HEK293 (cell line): Measurements from ENCODE around the gene CPLX3.

Experiments
- CTCF ChIA-PET: fragments of 350-600 bp; formaldehyde crosslinking; extraction: SDS; loops from one replicate; lab custom pipeline; 2021; ENCODE audit warnings: antibody characterized with exemption; lab: Yijun Ruan, JAX
- POLR2A ChIA-PET: fragments of 300-600 bp; formaldehyde crosslinking; extraction: SDS; loops from one replicate; lab custom pipeline; 2020; ENCODE audit warnings: antibody characterized with exemption, inconsistent platforms; lab: Yijun Ruan, JAX
- H3K27ac ChIP-seq: fragments of 200-500 bp; sonication (Bioruptor generic); 2 replicates; pipeline ENCODE4 v1.5.1; 2014; ENCODE audit warnings: low read depth, low read length, control low read depth, inconsistent platforms; ENCODE audit errors: extremely low read depth
- H3K36me3 ChIP-seq, 2 experiments: fragments of 200-500 bp in 1 of 2; sonication (Bioruptor generic) in 1 of 2; 1 replicate in 1 of 2; 2 replicates in 1 of 2; pipeline ENCODE4 v1.5.1; 2014 to 2017; ENCODE audit warnings: inconsistent platforms in 2 of 2, low read length in 2 of 2; ENCODE audit not compliant: control insufficient read depth in 2 of 2, insufficient read depth in 1 of 2
- H3K4me1 ChIP-seq: fragments of 200-500 bp; sonication (Bioruptor generic); 2 replicates; pipeline ENCODE4 v1.5.1; 2014; ENCODE audit warnings: mild to moderate bottlenecking, low read length, inconsistent platforms; ENCODE audit not compliant: control insufficient read depth, insufficient read depth
- H3K4me3 ChIP-seq: 2 replicates; pipeline ENCODE4 v1.5.1; 2011; ENCODE audit warnings: low read depth, mild to moderate bottlenecking, control low read depth, low read length, moderate library complexity
- H3K9me3 ChIP-seq: fragments of 200-500 bp; sonication (Bioruptor generic); 2 replicates; pipeline ENCODE4 v1.5.1; 2014; ENCODE audit warnings: low read depth, low read length, inconsistent platforms; ENCODE audit not compliant: control insufficient read depth, insufficient read depth
- FEZF1 ChIP-seq: fragments of 450-650 bp; formaldehyde crosslinking; IDR thresholded peaks from 2 replicates; pipeline ENCODE4 v1.5.1; 2016; ENCODE audit warnings: missing biosample characterization, missing genetic modification characterization
- GLI4 ChIP-seq: fragments of 450-650 bp; formaldehyde crosslinking; IDR thresholded peaks from 2 replicates; pipeline ENCODE4 v1.5.1; 2016; ENCODE audit warnings: missing biosample characterization, missing genetic modification characterization
- HOXD13 ChIP-seq: sonication (generic); formaldehyde crosslinking; IDR thresholded peaks from 2 replicates; pipeline ENCODE4 v1.8.0; 2022; ENCODE audit warnings: missing genetic modification reagents, borderline replicate concordance
- INSM2 ChIP-seq: fragments of 450-650 bp; formaldehyde crosslinking; IDR thresholded peaks from 2 replicates; pipeline ENCODE4 v1.5.1; 2016; ENCODE audit warnings: missing biosample characterization, missing genetic modification characterization
- MYNN ChIP-seq: fragments of 450-650 bp; formaldehyde crosslinking; IDR thresholded peaks from 2 replicates; pipeline ENCODE4 v1.5.1; 2016; ENCODE audit warnings: missing biosample characterization, missing genetic modification characterization, borderline replicate concordance
- PRDM1 ChIP-seq: fragments of 450-650 bp; formaldehyde crosslinking; IDR thresholded peaks from 2 replicates; pipeline ENCODE4; 2016; ENCODE audit warnings: missing biosample characterization, missing genetic modification characterization
- SP7 ChIP-seq: fragments of 450-650 bp; formaldehyde crosslinking; IDR thresholded peaks from 2 replicates; pipeline ENCODE4 v1.5.1; 2016; ENCODE audit warnings: missing biosample characterization, missing genetic modification characterization
- YY1 ChIP-seq: fragments of 450-650 bp; formaldehyde crosslinking; IDR thresholded peaks from 2 replicates; pipeline ENCODE4 v1.5.1; 2018; ENCODE audit warnings: missing biosample characterization, missing genetic modification characterization
- ZBTB1 ChIP-seq: fragments of 450-650 bp; formaldehyde crosslinking; IDR thresholded peaks from 2 replicates; pipeline ENCODE4 v1.5.1; 2016; ENCODE audit warnings: missing biosample characterization, missing genetic modification characterization
- ZBTB17 ChIP-seq: fragments of 450-650 bp; formaldehyde crosslinking; IDR thresholded peaks from 2 replicates; pipeline ENCODE4 v1.5.1; 2016; ENCODE audit warnings: missing biosample characterization, missing genetic modification characterization
- ZFP41 ChIP-seq: fragments of 450-650 bp; formaldehyde crosslinking; IDR thresholded peaks from 2 replicates; pipeline ENCODE4 v1.5.1; 2016; ENCODE audit warnings: missing biosample characterization, missing genetic modification characterization, borderline replicate concordance
- ZNF138 ChIP-seq: fragments of 450-650 bp; formaldehyde crosslinking; IDR thresholded peaks from 2 replicates; pipeline ENCODE4 v1.5.1; 2016; ENCODE audit warnings: missing biosample characterization, missing genetic modification characterization, borderline replicate concordance
- ZNF324 ChIP-seq: fragments of 450-650 bp; formaldehyde crosslinking; IDR thresholded peaks from 2 replicates; pipeline ENCODE4 v1.5.1; 2016; ENCODE audit warnings: missing biosample characterization, missing genetic modification characterization
- ZNF404 ChIP-seq: fragments of 450-650 bp; formaldehyde crosslinking; IDR thresholded peaks from 2 replicates; pipeline ENCODE4 v1.5.1; 2017; ENCODE audit warnings: missing biosample characterization, missing genetic modification characterization
- ZNF549 ChIP-seq: fragments of 450-650 bp; IDR thresholded peaks from 2 replicates; pipeline ENCODE4 v1.5.1; 2018; ENCODE audit warnings: missing biosample characterization, missing genetic modification characterization, mild to moderate bottlenecking, inconsistent platforms, moderate library complexity
- ZNF600 ChIP-seq: fragments of 450-650 bp; formaldehyde crosslinking; IDR thresholded peaks from 2 replicates; pipeline ENCODE4 v1.5.1; 2016; ENCODE audit warnings: missing biosample characterization, missing genetic modification characterization
- ZNF624 ChIP-seq: fragments of 450-650 bp; formaldehyde crosslinking; IDR thresholded peaks from 2 replicates; pipeline ENCODE4 v1.5.1; 2017; ENCODE audit warnings: missing biosample characterization, missing genetic modification characterization
- ZNF660 ChIP-seq: fragments of 450-650 bp; IDR thresholded peaks from 2 replicates; pipeline ENCODE4 v1.5.1; 2018; ENCODE audit warnings: missing biosample characterization, mild to moderate bottlenecking, missing genetic modification characterization
- ZNF830 ChIP-seq: fragments of 450-650 bp; IDR thresholded peaks from 2 replicates; pipeline ENCODE4 v1.5.0; 2018; ENCODE audit warnings: missing biosample characterization, missing genetic modification characterization, low read depth, mild to moderate bottlenecking, moderate library complexity
- TF ChIP-seq, protein P1 (sequence below): fragments of 450-650 bp; formaldehyde crosslinking; IDR thresholded peaks from 2 replicates; pipeline ENCODE4 v1.5.1; 2016; ENCODE audit warnings: missing biosample characterization, missing genetic modification characterization
- TF ChIP-seq, protein P2 (sequence below): fragments of 450-650 bp; formaldehyde crosslinking; IDR thresholded peaks from 2 replicates; pipeline ENCODE4 v1.5.1; 2016; ENCODE audit warnings: missing biosample characterization, missing genetic modification characterization

The CPLX3 gene

DNA sequence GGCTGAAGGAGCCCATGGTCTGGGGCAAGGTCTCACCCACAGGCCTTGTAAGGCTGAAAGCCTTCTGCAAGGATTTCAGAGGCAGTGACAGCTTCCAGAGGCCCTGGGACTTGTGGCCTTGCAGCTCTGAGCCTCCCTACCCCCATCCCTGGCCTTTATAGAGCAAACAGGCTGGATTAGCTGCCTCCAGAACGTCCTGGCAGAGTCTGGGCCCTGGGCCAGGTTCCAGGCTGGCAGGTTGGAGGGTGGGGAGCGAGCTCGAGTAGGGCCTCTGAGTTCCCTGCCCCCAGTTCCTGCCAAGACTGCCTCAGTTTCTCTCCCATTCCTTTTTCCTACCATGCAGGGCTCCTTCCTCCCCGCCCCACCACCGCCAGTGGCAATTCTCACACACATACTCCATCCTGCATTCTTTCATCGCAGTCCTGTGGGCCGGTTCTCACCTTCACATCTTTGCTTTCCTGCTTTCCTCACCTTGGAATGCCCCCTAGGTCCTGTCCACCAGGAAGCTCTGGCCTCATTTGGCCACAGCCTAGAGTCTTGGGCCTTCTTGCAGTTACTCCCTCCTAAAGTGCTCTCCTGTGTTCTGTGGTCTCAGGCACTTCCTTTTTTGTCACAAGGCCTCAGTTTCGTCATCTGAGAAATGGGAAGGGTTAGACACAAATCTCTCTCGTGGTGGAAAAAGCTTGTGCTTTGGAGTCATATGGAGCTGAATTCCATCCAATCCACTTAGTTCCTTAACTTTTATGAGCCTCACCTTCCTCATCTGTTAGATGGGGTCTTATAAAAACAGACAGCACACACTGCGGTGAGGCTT is 11.1 kb upstream of the CPLX3 start:
- Histone ChIP-seq H3K36me3 (no peaks in the 10 kb centered on the region), H3K4me3 (no peak overlapping the region), H3K4me1 (no peaks in the 10 kb centered on the region), H3K9me3 (no peaks in the 10 kb centered on the region), H3K27ac (no peak overlapping the region)
- POLR2A ChIA-PET = no interaction called here
- CTCF ChIA-PET = interaction anchor here (0.7 to 1.9 kb wide), 5 partner anchors 12 to 180 kb away, joined by 3 to 8 read pairs (median 4); no protein-coding TSS in a partner anchor
- TF ChIP-seq ZNF600 (tag by site-specific recombination) (peak; percentile 83), GLI4 (tag by site-specific recombination) (0 out of 2 replicates have a peak, but pooled peaks have one; percentile 32), ZNF549 (tag by site-specific recombination) (no peak), ZNF660 (tag by site-specific recombination) (no peak), PRDM1 (tag by site-specific recombination) (no peak), ZBTB17 (tag by site-specific recombination) (peak; percentile 94), ZNF138 (tag by site-specific recombination) (no peak), ZNF404 (no peak), ZBTB1 (tag by site-specific recombination) (no peak), ZNF324 (tag by site-specific recombination) (no peak), FEZF1 (no peak), ZNF830 (tag by site-specific recombination) (no peak), ZFP41 (tag by site-specific recombination) (no peak), INSM2 (tag by site-specific recombination) (no peak), SP7 (tag by site-specific recombination) (no peak), YY1 (tag by site-specific recombination) (no peak), ZNF624 (tag by site-specific recombination) (no peak), HOXD13 (no peak), MYNN (tag by site-specific recombination) (no peak; the same call in 1 of the 2 replicates)
- TF ChIP-seq, protein P1, sequence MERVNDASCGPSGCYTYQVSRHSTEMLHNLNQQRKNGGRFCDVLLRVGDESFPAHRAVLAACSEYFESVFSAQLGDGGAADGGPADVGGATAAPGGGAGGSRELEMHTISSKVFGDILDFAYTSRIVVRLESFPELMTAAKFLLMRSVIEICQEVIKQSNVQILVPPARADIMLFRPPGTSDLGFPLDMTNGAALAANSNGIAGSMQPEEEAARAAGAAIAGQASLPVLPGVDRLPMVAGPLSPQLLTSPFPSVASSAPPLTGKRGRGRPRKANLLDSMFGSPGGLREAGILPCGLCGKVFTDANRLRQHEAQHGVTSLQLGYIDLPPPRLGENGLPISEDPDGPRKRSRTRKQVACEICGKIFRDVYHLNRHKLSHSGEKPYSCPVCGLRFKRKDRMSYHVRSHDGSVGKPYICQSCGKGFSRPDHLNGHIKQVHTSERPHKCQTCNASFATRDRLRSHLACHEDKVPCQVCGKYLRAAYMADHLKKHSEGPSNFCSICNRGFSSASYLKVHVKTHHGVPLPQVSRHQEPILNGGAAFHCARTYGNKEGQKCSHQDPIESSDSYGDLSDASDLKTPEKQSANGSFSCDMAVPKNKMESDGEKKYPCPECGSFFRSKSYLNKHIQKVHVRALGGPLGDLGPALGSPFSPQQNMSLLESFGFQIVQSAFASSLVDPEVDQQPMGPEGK (tag by site-specific recombination) = 0 out of 2 replicates have a peak, but pooled peaks have one; percentile 22
- TF ChIP-seq, protein P2, sequence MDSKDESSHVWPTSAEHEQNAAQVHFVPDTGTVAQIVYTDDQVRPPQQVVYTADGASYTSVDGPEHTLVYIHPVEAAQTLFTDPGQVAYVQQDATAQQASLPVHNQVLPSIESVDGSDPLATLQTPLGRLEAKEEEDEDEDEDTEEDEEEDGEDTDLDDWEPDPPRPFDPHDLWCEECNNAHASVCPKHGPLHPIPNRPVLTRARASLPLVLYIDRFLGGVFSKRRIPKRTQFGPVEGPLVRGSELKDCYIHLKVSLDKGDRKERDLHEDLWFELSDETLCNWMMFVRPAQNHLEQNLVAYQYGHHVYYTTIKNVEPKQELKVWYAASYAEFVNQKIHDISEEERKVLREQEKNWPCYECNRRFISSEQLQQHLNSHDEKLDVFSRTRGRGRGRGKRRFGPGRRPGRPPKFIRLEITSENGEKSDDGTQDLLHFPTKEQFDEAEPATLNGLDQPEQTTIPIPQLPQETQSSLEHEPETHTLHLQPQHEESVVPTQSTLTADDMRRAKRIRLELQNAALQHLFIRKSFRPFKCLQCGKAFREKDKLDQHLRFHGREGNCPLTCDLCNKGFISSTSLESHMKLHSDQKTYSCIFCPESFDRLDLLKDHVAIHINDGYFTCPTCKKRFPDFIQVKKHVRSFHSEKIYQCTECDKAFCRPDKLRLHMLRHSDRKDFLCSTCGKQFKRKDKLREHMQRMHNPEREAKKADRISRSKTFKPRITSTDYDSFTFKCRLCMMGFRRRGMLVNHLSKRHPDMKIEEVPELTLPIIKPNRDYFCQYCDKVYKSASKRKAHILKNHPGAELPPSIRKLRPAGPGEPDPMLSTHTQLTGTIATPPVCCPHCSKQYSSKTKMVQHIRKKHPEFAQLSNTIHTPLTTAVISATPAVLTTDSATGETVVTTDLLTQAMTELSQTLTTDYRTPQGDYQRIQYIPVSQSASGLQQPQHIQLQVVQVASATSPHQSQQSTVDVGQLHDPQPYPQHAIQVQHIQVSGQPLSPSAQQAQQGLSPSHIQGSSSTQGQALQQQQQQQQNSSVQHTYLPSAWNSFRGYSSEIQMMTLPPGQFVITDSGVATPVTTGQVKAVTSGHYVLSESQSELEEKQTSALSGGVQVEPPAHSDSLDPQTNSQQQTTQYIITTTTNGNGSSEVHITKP (tag by site-specific recombination) = no peak
